ENCODE data around the gene FBXW5.

Gene FBXW5

GRCh38 chr9:136949239-136949816 is 4.8 kb upstream of the FBXW5 start:
- DNase-seq (ENCODE audit: low spot score) = no peak

GRCh38 chr9:136947955-136948510 is 3.5 kb upstream of the FBXW5 start:
- peak; percentile 71 for DNase-seq (ENCODE audit: low spot score)

- DNase-seq (ENCODE audit: low spot score) = no peak
These were observed 2.7 kb upstream of the FBXW5 start for GRCh38 chr9:136947028-136947891.

- DNase-seq (ENCODE audit: low spot score) = no peak
These were observed 1.9 kb upstream of the FBXW5 start for GRCh38 chr9:136946228-136947027.

GRCh38 chr9:136945333-136946227 is 1.0 kb upstream of the FBXW5 start:
- no peak for DNase-seq (ENCODE audit: low spot score)

GRCh38 chr9:136944212-136944518 is 373 bp downstream of the FBXW5 start:
- peak; percentile 91 for DNase-seq (ENCODE audit: low spot score)

GRCh38 chr9:136943291-136944211 is 987 bp downstream of the FBXW5 start:
- no peak for DNase-seq (ENCODE audit: low spot score)

- DNase-seq (ENCODE audit: low spot score) = no peak
These were observed 1.7 kb downstream of the FBXW5 start for GRCh38 chr9:136942881-136943230.

GRCh38 chr9:136942112-136942880 is 2.2 kb downstream of the FBXW5 start:
- no peak for DNase-seq (ENCODE audit: low spot score)

- DNase-seq (ENCODE audit: low spot score) = no peak
These were observed 3.1 kb downstream of the FBXW5 start for GRCh38 chr9:136941231-136942111.

- DNase-seq (ENCODE audit: low spot score) = no peak
These were observed 3.9 kb downstream of the FBXW5 start for GRCh38 chr9:136940526-136941230.

- no peak for DNase-seq (ENCODE audit: low spot score)
These were observed 4.5 kb downstream of the FBXW5 start for GRCh38 chr9:136939996-136940525.

GRCh38 chr9:136939431-136939995 is 5.0 kb downstream of the FBXW5 start:
- no peak for DNase-seq (ENCODE audit: low spot score)

- no peak for DNase-seq (ENCODE audit: low spot score)
These were observed 7.1 kb downstream of the FBXW5 start for GRCh38 chr9:136937186-136938001.

GRCh38 chr9:136936645-136937170 is 7.8 kb downstream of the FBXW5 start:
- no peak for DNase-seq (ENCODE audit: low spot score)

GRCh38 chr9:136935651-136936050 is 8.9 kb downstream of the FBXW5 start:
- no peak for DNase-seq (ENCODE audit: low spot score)
